Measurements from ENCODE around the gene SCN3A.

- no peak for TF ChIP-seq EZH2 (IDR thresholded peaks at IDR 0.05)
- TF ChIP-seq POLR2AphosphoS5 (IDR thresholded peaks at IDR 0.05; ENCODE audit: borderline replicate concordance, low read depth, low read length) = no peak
- TF ChIP-seq FOXP2 (optimal IDR thresholded peaks at IDR 0.05; ENCODE audit: control extremely low read depth, extremely low read length, insufficient read depth) = no peak
These were observed 39.6 kb downstream of the SCN3A start for GRCh38 chr2:165164201-165164600.

All from SK-N-MC (cell line).